ENCODE results near the gene SLC12A8. TPM values are rescaled to one million over a fixed set of nuclear protein-coding genes. Genes with fewer than 3 reads are reported as not detected.

Gene SLC12A8
- total RNA-seq, 1 experiment from 2014 or later, result 13.0 TPM

- ChIA-PET CTCF (no interaction called here), POLR2A (no interaction called here)
- Mint-ChIP-seq H3K27me3 (ENCODE audit: insufficient read depth, unreplicated experiment) (no peaks in the 10 kb centered on the region), H3K36me3 (ENCODE audit: insufficient read depth, unreplicated experiment) (peaks cover 5% of the 10 kb centered on the region), H3K4me3 (ENCODE audit: unreplicated experiment) (peak overlapping the region; percentile 76), H3K27ac (ENCODE audit: low read depth, unreplicated experiment) (peak overlapping the region; percentile 0), H3K4me1 (ENCODE audit: insufficient read depth, unreplicated experiment) (peaks cover 10% of the 10 kb centered on the region), H3K9me3 (ENCODE audit: unreplicated experiment) (no peaks in the 10 kb centered on the region)
- intact Hi-C loops (cut with micrococcal nuclease), result no loop called here
- no TSS peak for BruUV-seq (replicated peaks)
- TF ChIP-seq CTCF (IDR thresholded peaks at IDR 0.05; ENCODE audit: unreplicated experiment), result no peak
- no peak for DNase-seq (ENCODE audit: unreplicated experiment)
Measured at GRCh38 chr3:125213946-125214542, 1.5 kb upstream of the SLC12A8 start.

GRCh38 chr3:125213364-125213755, 812 bp upstream of the SLC12A8 start:
- ChIA-PET CTCF (interaction anchor here (0.6 kb wide), 1 partner anchor 218 kb away, joined by 3 read pairs; no protein-coding TSS in a partner anchor), POLR2A (interaction anchor here (1.0 kb wide), 1 partner anchor 162 kb away, joined by 3 read pairs; the partner anchor contains the start of gene ZNF148)
- no peak for DNase-seq (ENCODE audit: unreplicated experiment)
- Mint-ChIP-seq H3K36me3 (ENCODE audit: insufficient read depth, unreplicated experiment) (peaks cover 3% of the 10 kb centered on the region), H3K4me1 (ENCODE audit: insufficient read depth, unreplicated experiment) (peaks cover 14% of the 10 kb centered on the region), H3K27me3 (ENCODE audit: insufficient read depth, unreplicated experiment) (no peaks in the 10 kb centered on the region), H3K4me3 (ENCODE audit: unreplicated experiment) (peak overlapping the region; percentile 76), H3K9me3 (ENCODE audit: unreplicated experiment) (no peaks in the 10 kb centered on the region), H3K27ac (ENCODE audit: low read depth, unreplicated experiment) (peak overlapping the region; percentile 0)
- intact Hi-C loops (cut with micrococcal nuclease), result no loop called here
- TF ChIP-seq CTCF (IDR thresholded peaks at IDR 0.05; ENCODE audit: unreplicated experiment), result no peak
- BruUV-seq (replicated peaks), result no TSS peak

GRCh38 chr3:125212091-125212508, 448 bp downstream of the SLC12A8 start:
- peak; percentile 40 for DNase-seq (ENCODE audit: unreplicated experiment)
- TF ChIP-seq CTCF (IDR thresholded peaks at IDR 0.05; ENCODE audit: unreplicated experiment), result no peak
- ChIA-PET CTCF (no interaction called here), POLR2A (interaction anchor here (1.0 kb wide), 1 partner anchor 163 kb away, joined by 3 read pairs; the partner anchor contains the start of gene ZNF148)
- Mint-ChIP-seq H3K9me3 (ENCODE audit: unreplicated experiment) (no peaks in the 10 kb centered on the region), H3K27ac (ENCODE audit: low read depth, unreplicated experiment) (peak overlapping the region; percentile 73), H3K36me3 (ENCODE audit: insufficient read depth, unreplicated experiment) (no peaks in the 10 kb centered on the region), H3K4me1 (ENCODE audit: insufficient read depth, unreplicated experiment) (peaks cover 18% of the 10 kb centered on the region), H3K27me3 (ENCODE audit: insufficient read depth, unreplicated experiment) (no peaks in the 10 kb centered on the region), H3K4me3 (ENCODE audit: unreplicated experiment) (peak overlapping the region; percentile 76)
- BruUV-seq (replicated peaks), result no TSS peak
- intact Hi-C loops (cut with micrococcal nuclease), result no loop called here

- DNase-seq (ENCODE audit: unreplicated experiment), result peak; percentile 8
- no peaks in the 10 kb centered on the region for H3K36me3 Mint-ChIP-seq (ENCODE audit: insufficient read depth, unreplicated experiment)
- TF ChIP-seq CTCF (IDR thresholded peaks at IDR 0.05; ENCODE audit: unreplicated experiment), result no peak
- H3K4me3 Mint-ChIP-seq (ENCODE audit: unreplicated experiment), result peak overlapping the region; percentile 76
- no peaks in the 10 kb centered on the region for H3K27me3 Mint-ChIP-seq (ENCODE audit: insufficient read depth, unreplicated experiment)
- POLR2A ChIA-PET, result no interaction called here
- H3K9me3 Mint-ChIP-seq (ENCODE audit: unreplicated experiment), result no peaks in the 10 kb centered on the region
- CTCF ChIA-PET, result no interaction called here
- peak overlapping the region; percentile 73 for H3K27ac Mint-ChIP-seq (ENCODE audit: low read depth, unreplicated experiment)
- intact Hi-C loops (cut with micrococcal nuclease), result no loop called here
- H3K4me1 Mint-ChIP-seq (ENCODE audit: insufficient read depth, unreplicated experiment), result peaks cover 18% of the 10 kb centered on the region
- BruUV-seq (replicated peaks), result no TSS peak
Measured at GRCh38 chr3:125211523-125212090, 941 bp downstream of the SLC12A8 start.
